Fibroblast of lung (primary cell): ENCODE data around the gene SUGCT. TPM values are rescaled to one million over a fixed set of nuclear protein-coding genes. Genes with fewer than 3 reads are reported as not detected.

ENCODE experiments used
- DNase-seq, 2 donors: peaks; one replicate each; pipeline versions ENCODE4 v3.0.0 to v3.0.0-alpha.2; 2010; ENCODE audit warnings: low read depth in 2 of 2
- H2AFZ ChIP-seq: 2 replicates; pipeline ENCODE4 v1.5.1; 2012; ENCODE audit warnings: low read length, control low read depth, inconsistent platforms
- H3K27ac ChIP-seq: 2 replicates; pipeline ENCODE4 v1.5.1; 2011; ENCODE audit warnings: low read length, control low read depth; ENCODE audit not compliant: insufficient read depth
- H3K27me3 ChIP-seq: 2 replicates; pipeline ENCODE4 v1.5.1; 2011; ENCODE audit warnings: mild to moderate bottlenecking, low read length; ENCODE audit not compliant: control insufficient read depth, insufficient read depth
- H3K36me3 ChIP-seq: 2 replicates; pipeline ENCODE4 v1.5.1; 2011; ENCODE audit warnings: low read length; ENCODE audit not compliant: control insufficient read depth, insufficient read depth
- H3K4me1 ChIP-seq: 2 replicates; pipeline ENCODE4 v1.5.1; 2011; ENCODE audit warnings: low read length; ENCODE audit not compliant: control insufficient read depth, insufficient read depth; ENCODE audit errors: extremely low read depth
- H3K4me2 ChIP-seq: 2 replicates; pipeline ENCODE4 v1.5.1; 2011; ENCODE audit warnings: low read length, control low read depth; ENCODE audit not compliant: insufficient read depth; ENCODE audit errors: extremely low read depth
- H3K4me3 ChIP-seq, 4 experiments: fragments of 200-600 bp in 1 of 4; sonication (generic) in 1 of 4; replicated peaks in 1 of 4; 2 replicates each; pipeline ENCODE4 v1.5.1; 2011 to 2016; ENCODE audit warnings: low read length in 4 of 4, low read depth in 3 of 4, mild to moderate bottlenecking in 3 of 4, control low read depth in 2 of 4, inconsistent platforms in 1 of 4, mixed read lengths in 1 of 4; ENCODE audit not compliant: insufficient read depth in 1 of 4; ENCODE audit errors: control extremely low read depth in 1 of 4
- H3K79me2 ChIP-seq: 2 replicates; pipeline ENCODE4 v1.5.1; 2012; ENCODE audit warnings: mild to moderate bottlenecking, low read length, inconsistent platforms; ENCODE audit not compliant: control insufficient read depth, insufficient read depth
- H3K9ac ChIP-seq: 2 replicates; pipeline ENCODE4 v1.5.1; 2011; ENCODE audit warnings: mild to moderate bottlenecking, low read length, control low read depth; ENCODE audit not compliant: insufficient read depth
- H3K9me3 ChIP-seq: 2 replicates; pipeline ENCODE4 v1.5.1; 2012; ENCODE audit warnings: low read depth, low read length; ENCODE audit not compliant: control insufficient read depth, insufficient read depth
- H4K20me1 ChIP-seq: 2 replicates; pipeline ENCODE4 v1.5.1; 2011; ENCODE audit warnings: low read length; ENCODE audit not compliant: control insufficient read depth, insufficient read depth; ENCODE audit errors: extremely low read depth
- CTCF ChIP-seq, 2 donors: IDR thresholded peaks in 1 of 2; conservative IDR thresholded peaks in 1 of 2; 1 replicate in 1 of 2; 2 replicates in 1 of 2; pipeline ENCODE4 v1.5.1; 2011 to 2012; ENCODE audit warnings: low read length in 2 of 2, control low read depth in 1 of 2, inconsistent platforms in 1 of 2, low read depth in 1 of 2, mild to moderate bottlenecking in 1 of 2
- EZH2 ChIP-seq: IDR thresholded peaks from 2 replicates; pipeline ENCODE4 v1.5.1; 2012; ENCODE audit warnings: low read length, control low read depth, mild to moderate bottlenecking; ENCODE audit errors: missing control alignments
- polyA plus RNA-seq, 2 donors: library from polyadenylated mRNA; depleted of rRNA in 1 of 2; stranded (reverse) in 1 of 2; unstranded in 1 of 2; fragments of >200 nt; gene quantifications; 2 replicates each; pipeline ENCODE4 v1.2.1, GENCODE V29; 2011 to 2012; ENCODE audit warnings: missing spikeins in 1 of 2
- total RNA-seq: library from RNA; depleted of rRNA; stranded (reverse); fragments of >200 nt; gene quantifications from 2 replicates; pipeline ENCODE4 v1.2.1, GENCODE V29; 2014

The SUGCT gene
- total and polyA plus RNA-seq, 2 donors (not counting 1 experiment from before 2014, with no cell fraction given), result 8.4 to 16.5 TPM

GRCh38 chr7:40811666-40812065 lies 676.9 kb downstream of the SUGCT start:
- peaks cover 8% of the 10 kb centered on the region for H3K4me1 ChIP-seq
- H3K27me3 ChIP-seq, result no peaks in the 10 kb centered on the region
- no peak overlapping the region for H3K4me2 ChIP-seq
- H3K9me3 ChIP-seq, result no peaks in the 10 kb centered on the region
- H3K36me3 ChIP-seq, result no peaks in the 10 kb centered on the region
- H3K27ac ChIP-seq, result no peak overlapping the region
- no peaks in the 10 kb centered on the region for H3K79me2 ChIP-seq
- no peaks in the 10 kb centered on the region for H4K20me1 ChIP-seq
- H3K4me3 ChIP-seq, result no peak overlapping the region
- DNase-seq, result no peak
- H2AFZ ChIP-seq, result no peak overlapping the region
- TF ChIP-seq CTCF (conservative IDR thresholded peaks at IDR 0.05 in 1 of 2, IDR thresholded peaks at IDR 0.05 in 1 of 2; ENCODE audit: low read depth in 1 of 2, low read length in 2 of 2), result no peak
- TF ChIP-seq EZH2, result no peak
- H3K9ac ChIP-seq, result no peak overlapping the region

- Histone ChIP-seq H2AFZ (peak overlapping the region; percentile 56), H3K27me3 (no peaks in the 10 kb centered on the region), H3K4me2 (no peak overlapping the region), H3K9ac (no peak overlapping the region), H3K79me2 (no peaks in the 10 kb centered on the region), H3K4me3 (no peak overlapping the region), H4K20me1 (no peaks in the 10 kb centered on the region), H3K27ac (no peak overlapping the region), H3K36me3 (no peaks in the 10 kb centered on the region), H3K9me3 (no peaks in the 10 kb centered on the region), H3K4me1 (peaks cover 6% of the 10 kb centered on the region)
- no peak for DNase-seq
- TF ChIP-seq EZH2, result no peak
- no peak for TF ChIP-seq CTCF (conservative IDR thresholded peaks at IDR 0.05 in 1 of 2, IDR thresholded peaks at IDR 0.05 in 1 of 2; ENCODE audit: low read depth in 1 of 2, low read length in 2 of 2)
These were observed 680.2 kb downstream of the SUGCT start for GRCh38 chr7:40815022-40815421.

- H3K27ac ChIP-seq, result no peak overlapping the region
- H3K27me3 ChIP-seq, result no peaks in the 10 kb centered on the region
- no peaks in the 10 kb centered on the region for H3K9me3 ChIP-seq
- H3K4me1 ChIP-seq, result peaks cover 6% of the 10 kb centered on the region
- H3K79me2 ChIP-seq, result no peaks in the 10 kb centered on the region
- H2AFZ ChIP-seq, result peak overlapping the region; percentile 56
- no peaks in the 10 kb centered on the region for H4K20me1 ChIP-seq
- no peak for TF ChIP-seq CTCF (conservative IDR thresholded peaks at IDR 0.05 in 1 of 2, IDR thresholded peaks at IDR 0.05 in 1 of 2; ENCODE audit: low read depth in 1 of 2, low read length in 2 of 2)
- TF ChIP-seq EZH2, result no peak
- no peak overlapping the region for H3K9ac ChIP-seq
- DNase-seq, result peak; percentile 77 to 82
- no peaks in the 10 kb centered on the region for H3K36me3 ChIP-seq
- no peak overlapping the region for H3K4me3 ChIP-seq
- H3K4me2 ChIP-seq, result no peak overlapping the region
These were observed 680.7 kb downstream of the SUGCT start for GRCh38 chr7:40815512-40815911.
